Lower lobe of right lung (tissue), 2 donors: ENCODE results near the gene PTPRE. TPM values are rescaled to one million over a fixed set of nuclear protein-coding genes. Genes with fewer than 3 reads are reported as not detected.

ENCODE experiments used
- ATAC-seq, 2 donors: fragments of 200-7000 bp; cut with Tn5 transposase; one replicate each; pipeline ENCODE4 v1.9.1; 2020 to 2022; ENCODE audit warnings: mild to moderate bottlenecking in 2 of 2, moderate library complexity in 2 of 2
- DNase-seq: peaks from one replicate; pipeline ENCODE4 v3.0.0-alpha.2; 2020
- H3K27ac ChIP-seq: fragments of 200-600 bp; one replicate; pipeline ENCODE4 v1.8.0; 2022
- H3K27me3 ChIP-seq: fragments of 200-600 bp; one replicate; pipeline ENCODE4 v1.8.0; 2022; ENCODE audit warnings: low read depth
- H3K36me3 ChIP-seq: fragments of 200-600 bp; one replicate; pipeline ENCODE4 v1.8.0; 2022; ENCODE audit warnings: mild to moderate bottlenecking
- H3K4me1 ChIP-seq: fragments of 200-600 bp; one replicate; pipeline ENCODE4 v1.8.0; 2022
- H3K4me3 ChIP-seq: fragments of 200-600 bp; one replicate; pipeline ENCODE4 v1.8.0; 2022; ENCODE audit warnings: mild to moderate bottlenecking
- H3K9me3 ChIP-seq: fragments of 200-600 bp; one replicate; pipeline ENCODE4 v1.8.0; 2022
- intact Hi-C: fragments of 100-400 bp; cut with DNase I; formaldehyde crosslinking; loops from one replicate; pipeline ENCODE4 v1.11.0; 2022
- total RNA-seq: library from RNA; stranded (reverse); fragmentation: NEBNext Ultra II Directional; extraction: Animal tissue kit (Norgen Biotek cat#: 25700); gene quantifications from one replicate; pipeline ENCODE4 v1.2.1, GENCODE V29; 2021
- TF ChIP-seq, protein P1 (sequence below): fragments of 200-600 bp; IDR thresholded peaks from one replicate; pipeline ENCODE4 v1.8.0; 2022; ENCODE audit warnings: antibody characterized with exemption, mild to moderate bottlenecking
- donor health status: DM: no; HTN: yes; CAD: no; lungs with severe emphysema.

Gene PTPRE
- total RNA-seq, 1 donor from 2014 or later = 60.5 TPM

GRCh38 chr10:128001363-128001745 is 94.5 kb downstream of the PTPRE start:
- ATAC-seq (no peak), DNase-seq (no peak)
- Histone ChIP-seq H3K36me3 (no peaks in the 10 kb centered on the region), H3K9me3 (no peaks in the 10 kb centered on the region), H3K4me3 (no peak overlapping the region), H3K27me3 (no peaks in the 10 kb centered on the region), H3K27ac (peak overlapping the region; percentile 20), H3K4me1 (peaks cover 46% of the 10 kb centered on the region)
- TF ChIP-seq, protein P1, sequence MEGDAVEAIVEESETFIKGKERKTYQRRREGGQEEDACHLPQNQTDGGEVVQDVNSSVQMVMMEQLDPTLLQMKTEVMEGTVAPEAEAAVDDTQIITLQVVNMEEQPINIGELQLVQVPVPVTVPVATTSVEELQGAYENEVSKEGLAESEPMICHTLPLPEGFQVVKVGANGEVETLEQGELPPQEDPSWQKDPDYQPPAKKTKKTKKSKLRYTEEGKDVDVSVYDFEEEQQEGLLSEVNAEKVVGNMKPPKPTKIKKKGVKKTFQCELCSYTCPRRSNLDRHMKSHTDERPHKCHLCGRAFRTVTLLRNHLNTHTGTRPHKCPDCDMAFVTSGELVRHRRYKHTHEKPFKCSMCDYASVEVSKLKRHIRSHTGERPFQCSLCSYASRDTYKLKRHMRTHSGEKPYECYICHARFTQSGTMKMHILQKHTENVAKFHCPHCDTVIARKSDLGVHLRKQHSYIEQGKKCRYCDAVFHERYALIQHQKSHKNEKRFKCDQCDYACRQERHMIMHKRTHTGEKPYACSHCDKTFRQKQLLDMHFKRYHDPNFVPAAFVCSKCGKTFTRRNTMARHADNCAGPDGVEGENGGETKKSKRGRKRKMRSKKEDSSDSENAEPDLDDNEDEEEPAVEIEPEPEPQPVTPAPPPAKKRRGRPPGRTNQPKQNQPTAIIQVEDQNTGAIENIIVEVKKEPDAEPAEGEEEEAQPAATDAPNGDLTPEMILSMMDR = no peak
- intact Hi-C loops = no loop called here

GRCh38 chr10:128001849-128002248 is 94.9 kb downstream of the PTPRE start:
- Histone ChIP-seq H3K4me1 (peaks cover 48% of the 10 kb centered on the region), H3K4me3 (no peak overlapping the region), H3K27me3 (no peaks in the 10 kb centered on the region), H3K27ac (no peak overlapping the region), H3K36me3 (no peaks in the 10 kb centered on the region), H3K9me3 (no peaks in the 10 kb centered on the region)
- ATAC-seq (no peak), DNase-seq (no peak)
- intact Hi-C loops = no loop called here
- TF ChIP-seq, protein P1 = no peak

DNA sequence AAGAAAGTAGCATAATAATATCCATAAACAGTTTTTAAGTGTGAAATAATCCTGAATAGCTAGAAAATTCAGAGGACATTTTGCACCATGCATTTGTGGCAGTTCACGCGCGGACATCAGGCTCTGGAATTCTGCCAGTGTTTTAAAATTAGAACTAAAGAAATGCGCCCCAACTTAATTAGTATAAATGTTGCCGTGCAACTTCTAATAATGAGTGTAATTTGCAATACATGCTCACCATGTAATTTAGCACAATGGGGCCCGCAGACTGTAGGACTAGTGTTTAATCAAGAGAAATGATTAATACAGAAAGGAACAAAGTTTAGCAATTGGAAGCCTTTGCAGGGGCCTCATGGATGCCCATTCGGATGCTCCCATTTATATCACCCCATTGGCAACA is 96.6 kb downstream of the PTPRE start:
- intact Hi-C loops = no loop called here
- TF ChIP-seq, protein P1 = no peak
- Histone ChIP-seq H3K9me3 (no peaks in the 10 kb centered on the region), H3K36me3 (no peaks in the 10 kb centered on the region), H3K4me1 (peaks cover 46% of the 10 kb centered on the region), H3K27ac (no peak overlapping the region), H3K27me3 (no peaks in the 10 kb centered on the region), H3K4me3 (no peak overlapping the region)
- DNase-seq (no peak), ATAC-seq (no peak)

DNA sequence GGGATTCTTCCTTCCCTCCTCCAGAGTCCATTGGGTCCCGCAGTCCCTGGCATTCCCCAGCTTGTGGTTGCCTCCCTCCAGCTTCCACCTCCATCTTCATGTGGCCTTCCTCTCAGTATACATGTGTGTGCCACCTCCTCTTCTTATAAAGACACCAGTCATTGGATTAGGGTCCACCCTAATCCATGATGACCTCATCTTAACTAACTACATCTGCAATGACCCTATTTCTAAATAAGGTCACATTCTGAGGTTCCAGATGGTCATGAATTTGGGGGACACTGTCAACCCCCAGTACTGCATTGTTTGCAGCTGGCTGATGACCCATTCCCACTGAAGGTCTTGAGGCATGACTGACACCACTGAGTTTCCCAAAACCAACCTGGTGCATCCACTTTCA is 99.0 kb downstream of the PTPRE start:
- intact Hi-C loops = no loop called here
- Histone ChIP-seq H3K9me3 (no peaks in the 10 kb centered on the region), H3K27ac (peak overlapping the region; percentile 69), H3K27me3 (no peaks in the 10 kb centered on the region), H3K4me1 (peaks cover 59% of the 10 kb centered on the region), H3K36me3 (no peaks in the 10 kb centered on the region), H3K4me3 (no peak overlapping the region)
- TF ChIP-seq, protein P1 = no peak
- ATAC-seq = no peak
- DNase-seq = no peak

DNA sequence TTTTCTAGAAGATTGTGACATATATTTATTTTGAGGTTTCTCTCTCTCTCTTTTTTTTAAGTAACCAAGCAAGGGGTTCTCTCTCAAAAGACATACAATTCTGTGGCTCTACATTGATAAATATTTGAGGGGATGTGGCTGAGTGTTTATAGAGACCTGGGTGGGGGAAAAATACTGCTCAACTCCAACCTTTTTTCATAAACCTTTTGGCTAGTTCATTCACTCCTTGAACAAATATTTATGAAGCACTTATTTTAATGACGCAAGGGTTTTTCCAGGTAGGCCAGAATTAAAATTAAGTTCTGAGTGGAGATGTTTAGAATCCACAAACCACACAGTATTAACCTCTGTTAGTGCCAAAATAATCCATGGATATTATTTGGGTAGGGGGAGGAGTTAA is 100.2 kb downstream of the PTPRE start:
- Histone ChIP-seq H3K4me1 (peaks cover 60% of the 10 kb centered on the region), H3K9me3 (no peaks in the 10 kb centered on the region), H3K36me3 (no peaks in the 10 kb centered on the region), H3K27ac (peak overlapping the region; percentile 69), H3K4me3 (no peak overlapping the region), H3K27me3 (no peaks in the 10 kb centered on the region)
- intact Hi-C loops = no loop called here
- DNase-seq (no peak), ATAC-seq (peak; percentile 63 to 73)
- TF ChIP-seq, protein P1 = no peak

DNA sequence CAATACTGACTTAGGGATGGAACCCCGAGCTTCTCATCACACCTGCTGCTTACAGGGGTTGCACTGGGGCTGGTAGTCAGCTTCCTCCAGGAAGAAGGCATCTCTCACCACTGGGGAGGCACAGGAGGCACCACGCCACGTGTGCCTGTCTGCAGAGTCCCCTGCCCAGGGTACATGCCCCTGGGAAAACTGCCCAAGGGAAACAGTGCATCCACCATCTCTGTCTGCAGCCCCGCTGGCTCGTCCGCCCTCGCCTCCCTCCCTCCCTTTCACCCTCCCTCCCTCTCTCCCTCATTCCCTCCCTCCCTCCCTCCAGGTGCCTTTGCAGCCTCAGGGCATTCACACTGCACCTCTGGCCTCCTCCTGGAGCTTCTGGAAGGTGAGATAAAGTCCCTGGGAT is 101.1 kb downstream of the PTPRE start:
- H3K9me3 ChIP-seq = no peaks in the 10 kb centered on the region
- intact Hi-C loops = no loop called here
- TF ChIP-seq, protein P1 = no peak
- no peaks in the 10 kb centered on the region for H3K27me3 ChIP-seq
- H3K36me3 ChIP-seq = no peaks in the 10 kb centered on the region
- ATAC-seq (no peak), DNase-seq (no peak)
- H3K4me1 ChIP-seq = peaks cover 60% of the 10 kb centered on the region
- H3K27ac ChIP-seq = peak overlapping the region; percentile 73
- H3K4me3 ChIP-seq = no peak overlapping the region
